ENCODE data around the gene RREB1. TPM values are rescaled to one million over a fixed set of nuclear protein-coding genes. Genes with fewer than 3 reads are reported as not detected.

Gene RREB1
- total and polyA plus RNA-seq, 7 donors, result 6.0 to 31.9 (median 20.7) TPM

DNA sequence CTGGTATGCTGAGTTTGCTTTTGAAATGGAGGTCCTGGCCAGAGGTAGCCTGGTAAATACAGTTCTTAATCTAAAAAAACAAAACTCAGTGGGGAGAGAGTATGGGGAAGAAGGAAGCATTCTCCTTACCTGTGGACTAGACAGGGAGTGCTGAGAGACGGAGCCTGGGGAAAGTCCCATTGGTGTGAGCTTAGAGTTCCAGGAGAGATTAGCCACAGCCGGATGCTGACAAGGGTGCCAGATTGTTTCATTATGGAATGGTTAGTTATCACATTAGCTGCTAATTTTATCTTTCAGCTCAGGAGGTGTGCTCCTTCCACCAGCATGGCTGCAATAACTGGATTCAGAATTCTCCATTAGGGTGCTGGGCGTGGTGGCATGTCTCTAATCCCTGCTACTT, 75.9 kb downstream of the RREB1 start:
- TF ChIP-seq CTCF (IDR thresholded peaks at IDR 0.05) (no peak), POLR2A (IDR thresholded peaks at IDR 0.05) (no peak), EP300 (IDR thresholded peaks at IDR 0.05) (no peak), POLR2AphosphoS5 (IDR thresholded peaks at IDR 0.05) (no peak)
- Histone ChIP-seq H3K4me1 (no peaks in the 10 kb centered on the region), H3K9me3 (no peaks in the 10 kb centered on the region), H3K36me3 (peaks cover 11 to 81% (median 31%) of the 10 kb centered on the region in 4 donors), H3K27me3 (no peaks in the 10 kb centered on the region), H3K27ac (no peak overlapping the region), H3K4me3 (no peak overlapping the region)
- 71 to 82% methylated on average over 3 of the region's 3 CpGs for WGBS, 2 donors
- DNase-seq, result no peak
- intact Hi-C loops (cut with DNase I), result no loop called here

DNA sequence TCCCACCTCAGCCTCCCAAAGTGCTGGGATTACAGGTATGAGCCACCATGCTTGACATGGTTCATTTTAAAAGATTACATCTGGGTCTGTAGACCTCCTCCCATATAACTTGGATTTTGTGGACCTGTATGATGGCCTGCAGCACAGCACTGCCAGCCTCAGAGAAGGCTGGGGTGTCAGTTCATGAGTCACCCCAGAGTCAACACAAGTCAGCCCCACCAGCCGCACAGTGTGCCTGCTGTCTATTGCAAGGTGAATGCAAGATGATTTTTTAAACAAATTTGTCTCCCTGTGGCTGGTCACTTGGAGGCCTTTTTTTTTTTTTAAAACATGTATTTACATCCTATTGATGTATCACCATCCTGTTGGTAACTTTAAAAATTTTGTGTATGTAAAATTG, 76.7 kb downstream of the RREB1 start:
- no peak for DNase-seq
- intact Hi-C loops (cut with DNase I), result no loop called here
- no peak overlapping the region for H3K27ac ChIP-seq

DNA sequence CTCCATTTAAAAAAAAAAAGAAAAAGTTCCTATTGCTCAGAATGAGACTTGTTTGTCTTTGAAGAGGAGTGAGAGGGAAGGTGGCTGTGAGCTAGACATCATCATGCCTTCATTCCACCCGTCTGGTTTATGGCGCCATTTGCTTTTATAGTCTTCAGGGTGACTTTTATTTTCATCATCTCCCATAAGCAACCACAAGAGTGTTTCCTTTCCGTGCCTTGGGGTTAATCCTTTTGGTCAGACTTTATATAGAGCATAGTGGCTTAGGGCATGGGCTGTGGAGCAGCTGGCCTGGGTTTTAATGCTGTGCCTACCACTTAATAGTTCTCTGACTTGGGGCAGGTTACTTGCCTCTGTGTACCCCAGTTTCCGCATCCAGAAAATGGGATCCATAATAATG, 77.8 kb downstream of the RREB1 start:
- intact Hi-C loops (cut with DNase I), result no loop called here
- Histone ChIP-seq H3K36me3 (peaks cover 16 to 90% (median 32%) of the 10 kb centered on the region in 4 donors), H3K9me3 (no peaks in the 10 kb centered on the region), H3K27ac (no peak overlapping the region), H3K4me3 (no peak overlapping the region), H3K27me3 (no peaks in the 10 kb centered on the region), H3K4me1 (no peaks in the 10 kb centered on the region)
- TF ChIP-seq CTCF (IDR thresholded peaks at IDR 0.05), result no peak
- TF ChIP-seq POLR2A (IDR thresholded peaks at IDR 0.05), result no peak
- TF ChIP-seq POLR2AphosphoS5 (IDR thresholded peaks at IDR 0.05), result no peak
- TF ChIP-seq EP300 (IDR thresholded peaks at IDR 0.05), result no peak
- WGBS, 2 donors, result 42 to 80% methylated on average over 4 of the region's 4 CpGs
- no peak for DNase-seq

More for the DNA sequence above, 76.7 kb downstream of the RREB1 start:
- H3K4me1 ChIP-seq, result no peaks in the 10 kb centered on the region
- TF ChIP-seq POLR2A (IDR thresholded peaks at IDR 0.05) (no peak), CTCF (IDR thresholded peaks at IDR 0.05) (no peak), POLR2AphosphoS5 (IDR thresholded peaks at IDR 0.05) (no peak), EP300 (IDR thresholded peaks at IDR 0.05) (no peak)
- H3K4me3 ChIP-seq, result no peak overlapping the region
- H3K36me3 ChIP-seq, result peaks cover 16 to 89% (median 34%) of the 10 kb centered on the region in 4 donors
- no peaks in the 10 kb centered on the region for H3K27me3 ChIP-seq
- WGBS, 2 donors, result 97 to 98% methylated on average over 1 of the region's 1 CpG
- no peaks in the 10 kb centered on the region for H3K9me3 ChIP-seq

DNA sequence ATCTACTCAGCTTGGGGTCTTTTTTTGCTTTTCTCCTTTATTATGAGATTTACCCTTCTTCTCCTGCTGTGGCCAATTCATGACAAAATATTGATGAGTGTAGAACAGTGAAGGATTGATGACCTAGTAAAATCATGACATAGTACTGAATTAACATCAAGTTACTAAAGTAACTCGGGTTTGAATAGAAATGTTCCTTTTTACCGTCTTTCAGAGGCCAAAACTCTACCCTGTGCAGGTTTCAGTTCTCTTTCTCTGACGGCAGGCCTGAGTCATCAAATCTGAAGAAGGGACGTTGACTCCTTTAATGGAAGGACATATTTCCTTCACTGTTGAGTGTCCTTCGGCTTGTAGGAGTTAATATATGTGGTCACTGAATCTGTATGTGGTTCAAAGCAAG, 80.7 kb downstream of the RREB1 start:
- TF ChIP-seq POLR2A (IDR thresholded peaks at IDR 0.05) (no peak), EP300 (IDR thresholded peaks at IDR 0.05) (no peak), CTCF (IDR thresholded peaks at IDR 0.05) (no peak), POLR2AphosphoS5 (IDR thresholded peaks at IDR 0.05) (no peak)
- no peaks in the 10 kb centered on the region for H3K9me3 ChIP-seq
- 63 to 83% methylated on average over 5 of the region's 5 CpGs for WGBS, 2 donors
- H3K4me3 ChIP-seq, result no peak overlapping the region
- intact Hi-C loops (cut with DNase I), result no loop called here
- H3K27ac ChIP-seq, result peak overlapping the region in 2 of 4 donors; percentile 38 to 41
- H3K27me3 ChIP-seq, result no peaks in the 10 kb centered on the region
- H3K36me3 ChIP-seq, result peaks cover 5 to 67% (median 21%) of the 10 kb centered on the region in 4 donors
- no peaks in the 10 kb centered on the region for H3K4me1 ChIP-seq
- DNase-seq, result no peak

GRCh38 chr6:7189101-7189758, 81.5 kb downstream of the RREB1 start:
- intact Hi-C loops (cut with DNase I), result no loop called here
- Histone ChIP-seq H3K4me1 (no peaks in the 10 kb centered on the region), H3K36me3 (peaks cover 5 to 60% (median 20%) of the 10 kb centered on the region in 4 donors), H3K27me3 (no peaks in the 10 kb centered on the region), H3K9me3 (no peaks in the 10 kb centered on the region), H3K27ac (peak overlapping the region in 2 of 4 donors; percentile 38 to 41), H3K4me3 (no peak overlapping the region)
- 91 to 95% methylated on average over 9 of the region's 9 CpGs for WGBS, 2 donors
- TF ChIP-seq POLR2AphosphoS5 (IDR thresholded peaks at IDR 0.05), result no peak
- no peak for TF ChIP-seq EP300 (IDR thresholded peaks at IDR 0.05)
- no peak for TF ChIP-seq POLR2A (IDR thresholded peaks at IDR 0.05)
- no peak for TF ChIP-seq CTCF (IDR thresholded peaks at IDR 0.05)
- no peak for DNase-seq

Measured in sigmoid colon (tissue), 7 donors.